Adrenal gland (tissue), 12 donors: ENCODE results near the gene BCL2A1. TPM values are rescaled to one million over a fixed set of nuclear protein-coding genes. Genes with fewer than 3 reads are reported as not detected.
A peak's percentile ranks its signal among the peaks of the same experiment; 100 is the strongest.

Experiments used
- DNase-seq, 7 donors: peaks; one replicate each; pipeline ENCODE4 v3.0.0-alpha.2; 2019 to 2020
- H3K27ac ChIP-seq, 5 donors: fragments of 200-600 bp; sonication (generic) in 4 of 5; 1 replicate in 3 of 5; 2 replicates in 2 of 5; pipeline versions ENCODE4 v1.5.1 to v1.8.0; 2016 to 2020; ENCODE audit warnings: mild to moderate bottlenecking in 1 of 5
- H3K27me3 ChIP-seq: fragments of 200-600 bp; 2 replicates; pipeline ENCODE4 v1.8.0; 2021
- H3K36me3 ChIP-seq, 2 donors: fragments of 200-600 bp; replicated peaks in 1 of 2; 1 replicate in 1 of 2; 2 replicates in 1 of 2; pipeline versions ENCODE4 v1.5.1 to v1.8.0; 2018 to 2022
- H3K4me1 ChIP-seq, 2 donors: fragments of 200-600 bp; replicated peaks in 1 of 2; 1 replicate in 1 of 2; 2 replicates in 1 of 2; pipeline versions ENCODE4 v1.5.1 to v1.8.0; 2018 to 2021
- H3K4me3 ChIP-seq, 4 donors: fragments of 200-600 bp; sonication (generic) in 3 of 4; one replicate each; pipeline ENCODE4 v1.5.1; 2016 to 2018
- H3K9me3 ChIP-seq, 3 donors: fragments of 200-600 bp; sonication (generic) in 1 of 3; replicated peaks in 1 of 3; 1 replicate in 2 of 3; 2 replicates in 1 of 3; pipeline versions ENCODE4 v1.5.1 to v1.8.0; 2016 to 2021
- CTCF ChIP-seq, 6 experiments: fragments of 450-650 bp in 4 of 6; fragments of 200-600 bp in 2 of 6; sonication (generic) in 1 of 6; IDR thresholded peaks; 1 replicate in 5 of 6; 2 replicates in 1 of 6; pipeline versions ENCODE4 v1.5.1 to v1.8.0; 2016 to 2021; ENCODE audit warnings: antibody characterized with exemption in 6 of 6, mild to moderate bottlenecking in 2 of 6, moderate library complexity in 1 of 6
- POLR2A ChIP-seq, 2 donors: fragments of 450-650 bp; IDR thresholded peaks; one replicate each; pipeline ENCODE4 v1.6.1; 2017; ENCODE audit warnings: antibody characterized with exemption in 2 of 2, mild to moderate bottlenecking in 2 of 2, moderate library complexity in 1 of 2
- WGBS, 4 donors: extraction: QIAGEN DNeasy Blood & Tissue Kit in 2 of 4; methylation state at CpG; one replicate each; pipeline versions ENCODE4 v1.1.5 to v1.1.7; 2013 to 2017; 5-methylcytosine and 5-hydroxymethylcytosine counted together
- intact Hi-C, 2 donors: fragments of 100-400 bp; cut with DNase I; formaldehyde crosslinking; loops; one replicate each; pipeline versions ENCODE4 v1.14.1 to v1.15.0; 2022 to 2023
- polyA plus RNA-seq, 3 donors: library from polyadenylated mRNA; stranded (reverse); fragments of 200-250 nt in 2 of 3; fragments of 350-450 nt in 1 of 3; fragmentation: Illumina TruSeq in 1 of 3; extraction: RNeasy Lipid Tissue Mini Kit (QIAGEN cat#74804) in 1 of 3; gene quantifications; one replicate each; pipeline ENCODE4 v1.2.3, GENCODE V29; 2013 to 2014
- total RNA-seq, 9 donors: library from RNA; depleted of rRNA in 4 of 9; stranded (reverse); fragments of >200 nt in 4 of 9; fragments of 120-200 nt in 1 of 9; fragmentation: NEBNext Ultra II Directional in 1 of 9; extraction: Animal tissue kit (Norgen Biotek cat#: 25700) in 1 of 9; gene quantifications; one replicate each; pipeline versions ENCODE4 v1.1.0 to v1.2.4, GENCODE V29; 2013 to 2023
- donor health status: healthy with polysubstance abuse.
- donor health status: Bipolar disorder and iron deficiency.
- donor health status: DM: yes; HTN: yes; CAD: no.
- donor health status: DM: no; HTN: no; CAD: no.
- donor health status: DM: no; HTN: no; CAD: no.
- donor health status: DM: yes; HTN: yes; CAD: no.

The BCL2A1 gene
- total and polyA plus RNA-seq, 12 donors: 0.56 to 19.1 (median 1.4) TPM; not detected in 1

GRCh38 chr15:79948761-79949160, 22.2 kb downstream of the BCL2A1 start:
- H3K27ac ChIP-seq: no peak overlapping the region
- H3K4me3 ChIP-seq: no peak overlapping the region
- H3K36me3 ChIP-seq: no peaks in the 10 kb centered on the region
- DNase-seq: no peak
- H3K9me3 ChIP-seq: no peaks in the 10 kb centered on the region
- no peak for TF ChIP-seq CTCF (IDR thresholded peaks at IDR 0.05)
- no peak for TF ChIP-seq POLR2A (IDR thresholded peaks at IDR 0.05)
- intact Hi-C loops: no loop called here
- H3K4me1 ChIP-seq: no peaks in the 10 kb centered on the region
- no peaks in the 10 kb centered on the region for H3K27me3 ChIP-seq
- 43 to 60% (median 51%) methylated on average over 3 of the region's 3 CpGs for WGBS, 4 donors

GRCh38 chr15:79948095-79948695, 22.8 kb downstream of the BCL2A1 start:
- Histone ChIP-seq H3K9me3 (no peaks in the 10 kb centered on the region), H3K36me3 (no peaks in the 10 kb centered on the region), H3K27me3 (no peaks in the 10 kb centered on the region), H3K4me3 (no peak overlapping the region), H3K27ac (no peak overlapping the region), H3K4me1 (no peaks in the 10 kb centered on the region)
- 73 to 84% (median 80%) methylated on average over 10 of the region's 10 CpGs for WGBS, 4 donors
- no peak for TF ChIP-seq POLR2A (IDR thresholded peaks at IDR 0.05)
- no peak for TF ChIP-seq CTCF (IDR thresholded peaks at IDR 0.05)
- intact Hi-C loops: no loop called here
- DNase-seq: peak in 1 of 7 donors; percentile 57

GRCh38 chr15:79947009-79947408, 24.0 kb downstream of the BCL2A1 start:
- no peaks in the 10 kb centered on the region for H3K4me1 ChIP-seq
- no peaks in the 10 kb centered on the region for H3K27me3 ChIP-seq
- TF ChIP-seq CTCF (IDR thresholded peaks at IDR 0.05): no peak
- TF ChIP-seq POLR2A (IDR thresholded peaks at IDR 0.05): no peak
- H3K4me3 ChIP-seq: no peak overlapping the region
- H3K9me3 ChIP-seq: no peaks in the 10 kb centered on the region
- intact Hi-C loops: no loop called here
- no peaks in the 10 kb centered on the region for H3K36me3 ChIP-seq
- no peak for DNase-seq
- H3K27ac ChIP-seq: no peak overlapping the region

- intact Hi-C loops: no loop called here
- H3K27me3 ChIP-seq: peaks cover 6% of the 10 kb centered on the region
- H3K36me3 ChIP-seq: no peaks in the 10 kb centered on the region
- TF ChIP-seq CTCF (IDR thresholded peaks at IDR 0.05) (no peak), POLR2A (IDR thresholded peaks at IDR 0.05) (no peak)
- no peak overlapping the region for H3K27ac ChIP-seq
- H3K4me3 ChIP-seq: no peak overlapping the region
- H3K4me1 ChIP-seq: no peaks in the 10 kb centered on the region
- no peaks in the 10 kb centered on the region for H3K9me3 ChIP-seq
- DNase-seq: no peak
- 70 to 75% (median 73%) methylated on average over 5 to 7 of the region's 7 CpGs for WGBS, 4 donors
Observed at GRCh38 chr15:79944622-79945021, 26.4 kb downstream of the BCL2A1 start.
